HFF-Myc (cell line): ENCODE results near the gene HELZ2.

Experiments used
- DNase-seq: peaks from one replicate; pipeline ENCODE4 v3.0.0-alpha.2; 2011; ENCODE audit warnings: low read depth; ENCODE audit errors: extremely low read depth
- H3K4me3 ChIP-seq: replicated peaks from 2 replicates; pipeline ENCODE4 v1.5.1; 2011; ENCODE audit warnings: low read depth, mild to moderate bottlenecking, control low read depth, low read length
- TF ChIP-seq, protein P1 (sequence below): IDR thresholded peaks from 2 replicates; pipeline ENCODE4 v1.5.1; 2012; ENCODE audit warnings: mild to moderate bottlenecking, low read depth, low read length, control low read depth; ENCODE audit errors: missing control alignments

Gene HELZ2

GRCh38 chr20:63578224-63579016 lies 4.4 kb upstream of the HELZ2 start:
- TF ChIP-seq, protein P1, sequence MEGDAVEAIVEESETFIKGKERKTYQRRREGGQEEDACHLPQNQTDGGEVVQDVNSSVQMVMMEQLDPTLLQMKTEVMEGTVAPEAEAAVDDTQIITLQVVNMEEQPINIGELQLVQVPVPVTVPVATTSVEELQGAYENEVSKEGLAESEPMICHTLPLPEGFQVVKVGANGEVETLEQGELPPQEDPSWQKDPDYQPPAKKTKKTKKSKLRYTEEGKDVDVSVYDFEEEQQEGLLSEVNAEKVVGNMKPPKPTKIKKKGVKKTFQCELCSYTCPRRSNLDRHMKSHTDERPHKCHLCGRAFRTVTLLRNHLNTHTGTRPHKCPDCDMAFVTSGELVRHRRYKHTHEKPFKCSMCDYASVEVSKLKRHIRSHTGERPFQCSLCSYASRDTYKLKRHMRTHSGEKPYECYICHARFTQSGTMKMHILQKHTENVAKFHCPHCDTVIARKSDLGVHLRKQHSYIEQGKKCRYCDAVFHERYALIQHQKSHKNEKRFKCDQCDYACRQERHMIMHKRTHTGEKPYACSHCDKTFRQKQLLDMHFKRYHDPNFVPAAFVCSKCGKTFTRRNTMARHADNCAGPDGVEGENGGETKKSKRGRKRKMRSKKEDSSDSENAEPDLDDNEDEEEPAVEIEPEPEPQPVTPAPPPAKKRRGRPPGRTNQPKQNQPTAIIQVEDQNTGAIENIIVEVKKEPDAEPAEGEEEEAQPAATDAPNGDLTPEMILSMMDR, result no peak
- DNase-seq, result no peak

DNA sequence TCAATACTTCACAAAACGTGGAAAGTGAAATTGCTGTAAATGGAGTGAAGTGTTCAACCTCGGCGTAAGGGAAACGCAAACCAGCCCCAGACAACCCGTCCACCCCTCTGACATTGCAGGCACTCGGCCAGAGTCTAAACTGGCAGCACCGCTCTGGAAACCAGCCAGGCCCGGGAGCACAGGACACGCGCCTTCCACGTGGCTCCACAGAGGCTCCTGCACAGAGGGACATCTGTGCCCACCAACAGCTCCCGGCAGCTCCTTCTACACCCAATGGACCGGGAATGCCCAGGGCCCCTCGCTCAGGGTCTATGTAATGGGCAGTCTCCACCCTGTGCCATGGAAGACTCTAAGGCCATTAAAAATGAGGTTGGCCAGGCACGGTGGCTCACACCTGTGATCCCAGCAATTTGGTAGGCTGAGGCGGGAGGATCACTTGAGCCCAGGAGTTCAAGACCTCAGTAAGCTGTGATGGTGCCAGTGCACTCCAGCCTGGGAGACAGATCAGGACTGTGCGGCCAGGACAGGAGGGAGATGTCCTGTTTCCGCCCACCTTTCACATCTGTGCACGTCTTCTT lies 3.4 kb upstream of the HELZ2 start:
- TF ChIP-seq, protein P1, result no peak
- DNase-seq, result no peak
- no peak overlapping the region for H3K4me3 ChIP-seq

More at GRCh38 chr20:63578224-63579016, 4.4 kb upstream of the HELZ2 start:
- H3K4me3 ChIP-seq, result no peak overlapping the region

GRCh38 chr20:63576311-63576710 lies 2.3 kb upstream of the HELZ2 start:
- H3K4me3 ChIP-seq, result no peak overlapping the region
- no peak for DNase-seq
- TF ChIP-seq, protein P1, result no peak

- no peak overlapping the region for H3K4me3 ChIP-seq
- TF ChIP-seq, protein P1, result no peak
- DNase-seq, result no peak
Observed at GRCh38 chr20:63574829-63575743, 1.0 kb upstream of the HELZ2 start.

DNA sequence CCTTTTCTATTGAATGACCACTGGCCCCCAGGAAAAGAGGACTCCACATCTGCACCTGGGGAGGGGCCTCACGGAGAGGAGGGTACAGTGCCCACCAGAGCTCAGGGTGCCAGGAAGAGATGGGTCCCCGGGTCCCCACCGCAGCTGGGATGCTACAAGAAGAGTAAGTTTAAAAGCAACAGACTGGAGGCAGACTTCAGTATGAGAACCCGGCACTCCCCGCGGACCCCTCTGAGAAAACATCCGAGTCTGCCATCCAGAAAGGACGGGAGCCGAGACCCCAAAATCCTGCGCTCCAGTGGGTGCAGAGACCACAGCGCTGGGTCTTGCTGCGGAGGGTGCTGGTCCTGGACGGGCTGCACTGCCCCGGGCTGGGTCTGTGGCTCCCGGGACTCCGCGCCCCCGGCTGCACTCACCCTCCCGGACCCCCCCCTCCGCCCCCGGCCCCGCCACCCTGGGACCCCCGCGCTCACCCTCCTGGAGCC lies 350 bp downstream of the HELZ2 start:
- TF ChIP-seq, protein P1, result no peak
- DNase-seq, result no peak
- H3K4me3 ChIP-seq, result peak overlapping the region; percentile 71

- DNase-seq, result no peak
- peak overlapping the region; percentile 71 for H3K4me3 ChIP-seq
- TF ChIP-seq, protein P1, result peak; percentile 14
Observed at GRCh38 chr20:63572788-63573646, 1.0 kb downstream of the HELZ2 start.
